K562 (cell line): ENCODE data around the gene SLC22A4. TPM values are rescaled to one million over a fixed set of nuclear protein-coding genes. Genes with fewer than 3 reads are reported as not detected.

Experiments used
- ATAC-seq: fragments of 200-7000 bp; cut with Tn5 transposase; 3 replicates; pipeline ENCODE4 v1.9.1; 2020; ENCODE audit warnings: moderate library complexity
- BruUV-seq: library from RNA; stranded (reverse); fragments of 400-500 nt; replicated peaks from 2 replicates; lab custom pipeline; 2021; lab: Mats Ljungman, UMichigan
- CTCF ChIA-PET: fragments of 300-600 bp; formaldehyde crosslinking; extraction: SDS; loops from one replicate; lab custom pipeline; 2021; ENCODE audit warnings: low intra/inter-chr PET ratio; lab: Yijun Ruan, JAX
- POLR2A ChIA-PET: fragments of 300-600, 350-650 bp; sonication (Branson Sonifier 250); formaldehyde crosslinking; extraction: SDS; loops from one replicate; lab custom pipeline; 2021; ENCODE audit warnings: antibody characterized with exemption, inconsistent platforms; lab: Yijun Ruan, JAX
- DNase-seq, 4 experiments: peaks; one replicate each; pipeline versions ENCODE4 v3.0.0 to v3.0.0-alpha.2; 2011 to 2018; ENCODE audit warnings: low spot score in 3 of 4, mixed read lengths in 3 of 4; ENCODE audit errors: extremely low read depth in 1 of 4
- FAIRE-seq: peaks from 2 replicates; lab custom pipeline; 2011; peaks lifted over from hg19 to GRCh38; lab: Jason Lieb, UNC
- H2AFZ ChIP-seq: 2 replicates; pipeline ENCODE4 v1.6.0; 2011; ENCODE audit warnings: low read depth, low read length, control low read depth, inconsistent platforms
- H3K27ac ChIP-seq: fragments of 200-600 bp; 3 replicates; pipeline ENCODE4 v1.8.0; 2011; ENCODE audit warnings: low read depth, mild to moderate bottlenecking, control low read depth, inconsistent platforms, low read length, moderate library complexity, mixed read lengths; ENCODE audit errors: extremely low read depth
- H3K27me3 ChIP-seq, 2 experiments: fragments of 300-600 bp in 1 of 2; 2 replicates in 1 of 2; 3 replicates in 1 of 2; pipeline versions ENCODE4 v1.6.0 to v1.8.0; 2011; ENCODE audit warnings: inconsistent platforms in 2 of 2, low read length in 2 of 2, mild to moderate bottlenecking in 1 of 2, mixed read lengths in 1 of 2, moderate library complexity in 1 of 2; ENCODE audit not compliant: control insufficient read depth in 2 of 2, insufficient read depth in 2 of 2
- H3K36me3 ChIP-seq: fragments of 300-600 bp; 3 replicates; pipeline ENCODE4 v1.8.0; 2011; ENCODE audit warnings: mild to moderate bottlenecking, low read length, inconsistent platforms; ENCODE audit not compliant: control insufficient read depth, insufficient read depth
- H3K4me1 ChIP-seq, 2 experiments: fragments of 200-600 bp in 1 of 2; replicated peaks in 1 of 2; 2 replicates in 1 of 2; 3 replicates in 1 of 2; pipeline versions ENCODE4 v1.5.1 to v1.8.0; 2011; ENCODE audit warnings: inconsistent platforms in 2 of 2, low read length in 2 of 2, mild to moderate bottlenecking in 1 of 2, mixed read lengths in 1 of 2, moderate library complexity in 1 of 2; ENCODE audit not compliant: control insufficient read depth in 2 of 2, insufficient read depth in 2 of 2
- H3K4me2 ChIP-seq: 2 replicates; pipeline ENCODE4 v1.6.1; 2011; ENCODE audit warnings: low read length, control low read depth, inconsistent platforms, mixed read lengths; ENCODE audit not compliant: insufficient read depth
- H3K4me3 ChIP-seq: fragments of 200-600 bp; sonication (generic), shearing (Covaris generic); 2 replicates; pipeline ENCODE4 v1.5.1; 2016; ENCODE audit warnings: control low read depth, inconsistent platforms
- H3K79me2 ChIP-seq: fragments of 200-600 bp; 3 replicates; pipeline ENCODE4 v1.8.0; 2011; ENCODE audit warnings: low read length, inconsistent platforms; ENCODE audit not compliant: control insufficient read depth, insufficient read depth
- H3K9ac ChIP-seq, 2 experiments: 2 replicates each; pipeline versions ENCODE4 v1.6.0 to v1.6.1; 2011; ENCODE audit warnings: low read depth in 2 of 2, low read length in 2 of 2, control low read depth in 1 of 2, inconsistent platforms in 1 of 2, mild to moderate bottlenecking in 1 of 2, mixed read lengths in 1 of 2; ENCODE audit not compliant: insufficient read depth in 1 of 2
- H3K9me1 ChIP-seq: one replicate; pipeline ENCODE4 v1.6.0; 2011; ENCODE audit warnings: inconsistent platforms, mild to moderate bottlenecking, low read length, moderate library complexity; ENCODE audit not compliant: control insufficient read depth, insufficient read depth
- H3K9me3 ChIP-seq: replicated peaks from 2 replicates; pipeline ENCODE4 v1.5.1; 2011; ENCODE audit warnings: low read depth, low read length, inconsistent platforms; ENCODE audit not compliant: control insufficient read depth, insufficient read depth
- H4K20me1 ChIP-seq: replicated peaks from 2 replicates; pipeline ENCODE4 v1.6.1; 2011; ENCODE audit warnings: low read length, inconsistent platforms, mixed read lengths; ENCODE audit not compliant: control insufficient read depth, insufficient read depth
- CBX1 ChIP-seq: sonication (generic); IDR thresholded peaks from 2 replicates; pipeline ENCODE4 v1.6.1; 2016; ENCODE audit warnings: antibody characterized with exemption, low read depth, mild to moderate bottlenecking
- ETV5 ChIP-seq: sonication (generic); formaldehyde crosslinking; IDR thresholded peaks from 2 replicates; pipeline ENCODE4 v1.4.0; 2020; ENCODE audit warnings: low read depth, mild to moderate bottlenecking, missing genetic modification reagents
- FIP1L1 ChIP-seq: fragments of 200-400 bp; formaldehyde crosslinking; IDR thresholded peaks from 2 replicates; pipeline ENCODE4 v1.6.1; 2018; ENCODE audit warnings: mild to moderate bottlenecking, low read depth, low read length; ENCODE audit not compliant: poor library complexity, severe bottlenecking
- GATAD2B ChIP-seq: fragments of 450-650 bp; IDR thresholded peaks from 2 replicates; pipeline ENCODE4 v1.6.1; 2017; ENCODE audit warnings: mild to moderate bottlenecking, borderline replicate concordance
- KAT7 ChIP-seq: sonication (generic); formaldehyde crosslinking; IDR thresholded peaks from 2 replicates; pipeline ENCODE4 v1.8.0; 2022; ENCODE audit warnings: missing genetic modification reagents, mild to moderate bottlenecking, borderline replicate concordance
- MAZ ChIP-seq, 2 experiments: fragments of 450-650 bp in 1 of 2; sonication (generic) in 1 of 2; formaldehyde crosslinking; IDR thresholded peaks in 1 of 2; conservative IDR thresholded peaks in 1 of 2; 2 replicates each; pipeline versions ENCODE4 v1.4.0 to v1.5.0; 2020; ENCODE audit warnings: mild to moderate bottlenecking in 1 of 2, missing genetic modification reagents in 1 of 2
- MTA3 ChIP-seq: fragments of 450-650 bp; formaldehyde crosslinking; IDR thresholded peaks from 2 replicates; pipeline ENCODE4 v1.6.1; 2017; ENCODE audit warnings: mild to moderate bottlenecking, borderline replicate concordance
- NBN ChIP-seq: fragments of 450-650 bp; IDR thresholded peaks from 2 replicates; pipeline ENCODE4 v1.6.1; 2016; ENCODE audit warnings: low read depth, mild to moderate bottlenecking
- TAF1 ChIP-seq: IDR thresholded peaks from 2 replicates; pipeline ENCODE4 v1.6.1; 2011; ENCODE audit warnings: mild to moderate bottlenecking, low read length, moderate library complexity; ENCODE audit not compliant: insufficient read depth, control insufficient read depth, severe bottlenecking; ENCODE audit errors: extremely low read depth
- TARDBP ChIP-seq: fragments of 450-650 bp; IDR thresholded peaks from 2 replicates; pipeline ENCODE4 v1.6.1; 2016
- ZBTB7A ChIP-seq: IDR thresholded peaks from 2 replicates; pipeline ENCODE4 v1.6.1; 2011; ENCODE audit warnings: low read depth, mild to moderate bottlenecking, low read length, moderate library complexity, borderline replicate concordance; ENCODE audit not compliant: control insufficient read depth
- ZNF134 ChIP-seq: fragments of 250-450 bp; sonication (Bioruptor Pico); conservative IDR thresholded peaks from 2 replicates; pipeline ENCODE4 v1.4.0; 2020
- ZNF431 ChIP-seq: sonication (generic); formaldehyde crosslinking; IDR thresholded peaks from 2 replicates; pipeline ENCODE4 v1.8.0; 2022; ENCODE audit warnings: mild to moderate bottlenecking, missing genetic modification reagents
- WGBS: fragments of 100-300 bp; shearing (Covaris generic); methylation state at CpG from one replicate; pipeline ENCODE4 v1.1.6; 2016; ENCODE audit warnings: low coverage, mixed read lengths; ENCODE audit not compliant: insufficient coverage; ENCODE audit errors: missing lambda C conversion rate; 5-methylcytosine and 5-hydroxymethylcytosine counted together
- in situ Hi-C: fragments of 300-500 bp; cut with MboI; formaldehyde crosslinking; loops from 4 replicates; pipeline ENCODE4 v1.15.0; 2018; ENCODE audit warnings: inconsistent platforms, mixed read lengths
- intact Hi-C: fragments of 100-400 bp; cut with micrococcal nuclease; formaldehyde crosslinking; loops from 2 replicates; pipeline ENCODE4 v1.14.2; 2022
- polyA plus RNA-seq, 8 experiments: library from polyadenylated mRNA; depleted of rRNA in 4 of 8; stranded (reverse) in 5 of 8; unstranded in 3 of 8; fragments of >200 nt; fragmentation: Nextera tagmentation in 2 of 8; fragmentation: Illumina TruSeq in 1 of 8; extraction: Ambion mirVana in 2 of 8; extraction: Trizol in 1 of 8; gene quantifications; 2 replicates each; pipeline versions ENCODE4 v1.2.1 to v1.2.3, GENCODE V29; 2011 to 2014; ENCODE audit warnings: inconsistent platforms in 1 of 8, missing spikeins in 1 of 8
- total RNA-seq, 7 experiments: library from RNA; depleted of rRNA in 6 of 7; stranded (reverse); fragments of >200 nt in 6 of 7; fragmentation: Illumina TruSeq in 2 of 7; extraction: Trizol in 2 of 7; gene quantifications; 2 replicates each; pipeline versions ENCODE4 v1.2.1 to v1.2.3, GENCODE V29; 2011 to 2021; ENCODE audit warnings: low replicate concordance in 1 of 7
- TF ChIP-seq, protein P1 (sequence below), 3 experiments: fragments of 200-800 bp in 1 of 3; fragments of 250-450 bp in 1 of 3; fragments of 450-650 bp in 1 of 3; sonication (Bioruptor Pico) in 1 of 3; sonication (Bioruptor generic) in 1 of 3; formaldehyde crosslinking in 1 of 3; IDR thresholded peaks; 2 replicates each; pipeline versions ENCODE4 v1.6.1 to v1.8.0; 2016 to 2022; ENCODE audit warnings: mild to moderate bottlenecking in 2 of 3, missing genetic modification characterization in 2 of 3, missing compliant biosample characterization in 1 of 3, moderate library complexity in 1 of 3
- TF ChIP-seq, protein P2 (sequence below): fragments of 250-450 bp; sonication (Bioruptor Pico); IDR thresholded peaks from 2 replicates; pipeline ENCODE4 v1.8.0; 2022; ENCODE audit warnings: inconsistent platforms

Gene SLC22A4
- total and polyA plus RNA-seq, 9 of the 15 experiments (the other 6 are each of a cell fraction or from before 2014, with no cell fraction given) = 2.7 to 9.5 (median 6.2) TPM

GRCh38 chr5:132369474-132370180 lies 75.4 kb downstream of the SLC22A4 start, which contains the start of gene SLC22A5:
Gene SLC22A5, plus strand, starts transcription at chr5:132369710. Its CDS starts 263 bp downstream, at chr5:132369973.
- Histone ChIP-seq H4K20me1 (no peaks in the 10 kb centered on the region), H3K9ac (peak within 1 kb of the TSS; percentile 84 to 93), H3K9me1 (no peaks in the 10 kb centered on the region), H3K27ac (peak within 1 kb of the TSS; percentile 78), H3K4me2 (peak within 1 kb of the TSS; percentile 96), H3K36me3 (peaks cover 22% of the 10 kb centered on the region; the same call in 2 of the 3 replicates), H3K27me3 (no peaks in the 10 kb centered on the region), H3K9me3 (no peaks in the 10 kb centered on the region), H3K4me1 (peaks cover 16 to 26% of the 10 kb centered on the region in 2 experiments; a peak in 4 of 5 replicates), H3K79me2 (peaks cover 46% of the 10 kb centered on the region), H3K4me3 (peak within 1 kb of the TSS; percentile 66), H2AFZ (peak within 1 kb of the TSS; percentile 92)
- ChIA-PET CTCF (interaction anchor here (0.7 to 1.1 kb wide), 2 partner anchors 132 to 305 kb away, joined by 3 to 8 read pairs; no protein-coding TSS in a partner anchor), POLR2A (interaction anchor here (0.5 to 3.8 kb wide), 21 partner anchors 9 to 801 kb away, joined by 3 to 12 read pairs (median 4); partner anchors contain the start of genes IRF1 and SLC22A4)
- no TSS peak for BruUV-seq
- peak; percentile 83 to 86 (median 84) for DNase-seq
- under 1% methylated on average over 51 of the region's 83 CpGs for WGBS
- in situ Hi-C loops = no loop called here
- no peak for FAIRE-seq
- ATAC-seq = peak; percentile 91
- intact Hi-C loops = loop anchor here (2.0 to 5.0 kb wide), 3 partner anchors 52 to 97 kb away; partner anchors contain the start of gene SLC22A4
- TF ChIP-seq ZBTB7A (peak; percentile 67; the same call in 1 of the 2 replicates), GATAD2B (peak; percentile 49; the same call in 1 of the 2 replicates), TARDBP (0 out of 2 replicates have a peak, but pooled peaks have one; percentile 41), MTA3 (0 out of 2 replicates have a peak, but pooled peaks have one; percentile 65), MAZ (CRISPR knock-in tag; conservative IDR thresholded peaks at IDR 0.05 in 1 of 2, IDR thresholded peaks at IDR 0.05 in 1 of 2) (peak in 1 of 2 experiments; percentile 76), CBX1 (peak; percentile 44; the same call in 1 of the 2 replicates), TAF1 (peak; percentile 32), FIP1L1 (peak; percentile 76), ZNF134 (CRISPR knock-in tag) (no peak), ZNF431 (peak; percentile 58; the same call in 1 of the 2 replicates), NBN (no peak), KAT7 (no peak), ETV5 (CRISPR knock-in tag) (0 out of 2 replicates have a peak, but pooled peaks have one; percentile 12)
- TF ChIP-seq, protein P1, sequence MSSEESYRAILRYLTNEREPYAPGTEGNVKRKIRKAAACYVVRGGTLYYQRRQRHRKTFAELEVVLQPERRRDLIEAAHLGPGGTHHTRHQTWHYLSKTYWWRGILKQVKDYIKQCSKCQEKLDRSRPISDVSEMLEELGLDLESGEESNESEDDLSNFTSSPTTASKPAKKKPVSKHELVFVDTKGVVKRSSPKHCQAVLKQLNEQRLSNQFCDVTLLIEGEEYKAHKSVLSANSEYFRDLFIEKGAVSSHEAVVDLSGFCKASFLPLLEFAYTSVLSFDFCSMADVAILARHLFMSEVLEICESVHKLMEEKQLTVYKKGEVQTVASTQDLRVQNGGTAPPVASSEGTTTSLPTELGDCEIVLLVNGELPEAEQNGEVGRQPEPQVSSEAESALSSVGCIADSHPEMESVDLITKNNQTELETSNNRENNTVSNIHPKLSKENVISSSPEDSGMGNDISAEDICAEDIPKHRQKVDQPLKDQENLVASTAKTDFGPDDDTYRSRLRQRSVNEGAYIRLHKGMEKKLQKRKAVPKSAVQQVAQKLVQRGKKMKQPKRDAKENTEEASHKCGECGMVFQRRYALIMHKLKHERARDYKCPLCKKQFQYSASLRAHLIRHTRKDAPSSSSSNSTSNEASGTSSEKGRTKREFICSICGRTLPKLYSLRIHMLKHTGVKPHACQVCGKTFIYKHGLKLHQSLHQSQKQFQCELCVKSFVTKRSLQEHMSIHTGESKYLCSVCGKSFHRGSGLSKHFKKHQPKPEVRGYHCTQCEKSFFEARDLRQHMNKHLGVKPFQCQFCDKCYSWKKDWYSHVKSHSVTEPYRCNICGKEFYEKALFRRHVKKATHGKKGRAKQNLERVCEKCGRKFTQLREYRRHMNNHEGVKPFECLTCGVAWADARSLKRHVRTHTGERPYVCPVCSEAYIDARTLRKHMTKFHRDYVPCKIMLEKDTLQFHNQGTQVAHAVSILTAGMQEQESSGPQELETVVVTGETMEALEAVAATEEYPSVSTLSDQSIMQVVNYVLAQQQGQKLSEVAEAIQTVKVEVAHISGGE (CRISPR knock-in tag; IDR thresholded peaks at IDR 0.05) = no peak
- TF ChIP-seq, protein P2, sequence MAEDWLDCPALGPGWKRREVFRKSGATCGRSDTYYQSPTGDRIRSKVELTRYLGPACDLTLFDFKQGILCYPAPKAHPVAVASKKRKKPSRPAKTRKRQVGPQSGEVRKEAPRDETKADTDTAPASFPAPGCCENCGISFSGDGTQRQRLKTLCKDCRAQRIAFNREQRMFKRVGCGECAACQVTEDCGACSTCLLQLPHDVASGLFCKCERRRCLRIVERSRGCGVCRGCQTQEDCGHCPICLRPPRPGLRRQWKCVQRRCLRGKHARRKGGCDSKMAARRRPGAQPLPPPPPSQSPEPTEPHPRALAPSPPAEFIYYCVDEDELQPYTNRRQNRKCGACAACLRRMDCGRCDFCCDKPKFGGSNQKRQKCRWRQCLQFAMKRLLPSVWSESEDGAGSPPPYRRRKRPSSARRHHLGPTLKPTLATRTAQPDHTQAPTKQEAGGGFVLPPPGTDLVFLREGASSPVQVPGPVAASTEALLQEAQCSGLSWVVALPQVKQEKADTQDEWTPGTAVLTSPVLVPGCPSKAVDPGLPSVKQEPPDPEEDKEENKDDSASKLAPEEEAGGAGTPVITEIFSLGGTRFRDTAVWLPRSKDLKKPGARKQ = no peak
